Spleen (tissue), 7 donors: Measurements from ENCODE around the gene VPS9D1.
A peak's percentile ranks its signal among the peaks of the same experiment; 100 is the strongest.

Experiments used
- CTCF ChIP-seq, 11 experiments: fragments of 200-600 bp in 7 of 11; fragments of 450-650 bp in 4 of 11; sonication (generic) in 4 of 11; IDR thresholded peaks in 8 of 11; conservative IDR thresholded peaks in 3 of 11; 1 replicate in 7 of 11; 2 replicates in 4 of 11; pipeline versions ENCODE4 v1.4.0 to v1.8.0; 2016 to 2021; ENCODE audit warnings: antibody characterized with exemption in 11 of 11, inconsistent platforms in 4 of 11, mild to moderate bottlenecking in 1 of 11
- POLR2AphosphoS5 ChIP-seq, 3 donors: sonication (generic); formaldehyde crosslinking; IDR thresholded peaks; one replicate each; pipeline ENCODE4 v1.5.1; 2017; ENCODE audit warnings: antibody characterized with exemption in 3 of 3
- donor health status: DM: no; HTN: no; CAD: no; lungs with moderate emphysema.
- donor health status: DM: no; HTN: no; CAD: no.
- donor health status: DM: no; HTN: no; CAD: no.

- TF ChIP-seq CTCF (IDR thresholded peaks at IDR 0.05 in 8 of 11, conservative IDR thresholded peaks at IDR 0.05 in 3 of 11) (no peak), POLR2AphosphoS5 (IDR thresholded peaks at IDR 0.05) (peak in 1 of 3 donors; percentile 14)
Observed at GRCh38 chr16:89695086-89695874, 25.4 kb downstream of the VPS9D1 start.
